CD8-positive, alpha-beta memory T cell (primary cell): Measurements from ENCODE around the gene RABGAP1L. TPM values are rescaled to one million over a fixed set of nuclear protein-coding genes. Genes with fewer than 3 reads are reported as not detected.

ENCODE experiments used
- CTCF ChIA-PET: fragments of 350-600 bp; sonication (Branson Sonifier 250); formaldehyde crosslinking; loops from one replicate; lab custom pipeline; 2021; ENCODE audit warnings: antibody characterized with exemption; lab: Charles Lee
- POLR2A ChIA-PET: fragments of 350-600 bp; sonication (Branson Sonifier 250); formaldehyde crosslinking; loops from one replicate; lab custom pipeline; 2021; ENCODE audit warnings: antibody characterized with exemption; lab: Charles Lee
- DNase-seq, 5 donors: peaks; one replicate each; pipeline versions ENCODE4 v3.0.0 to v3.0.0-alpha.2; 2020 to 2022; ENCODE audit warnings: mixed read lengths in 1 of 5
- H3K27ac ChIP-seq: one replicate; pipeline ENCODE4 v1.7.0; 2013; ENCODE audit warnings: low read depth, mild to moderate bottlenecking, low read length, moderate library complexity
- H3K27me3 ChIP-seq: 2 replicates; pipeline ENCODE4 v1.7.0; 2013; ENCODE audit warnings: low read length, mild to moderate bottlenecking; ENCODE audit not compliant: insufficient read depth, poor library complexity, severe bottlenecking
- H3K36me3 ChIP-seq: 2 replicates; pipeline ENCODE4 v1.7.0; 2013; ENCODE audit warnings: mild to moderate bottlenecking, low read length, moderate library complexity; ENCODE audit not compliant: insufficient read depth
- H3K4me1 ChIP-seq: 2 replicates; pipeline ENCODE4 v1.7.0; 2013; ENCODE audit warnings: mild to moderate bottlenecking, low read length, moderate library complexity; ENCODE audit not compliant: insufficient read depth
- H3K4me3 ChIP-seq: 2 replicates; pipeline ENCODE4 v1.7.0; 2013; ENCODE audit warnings: mild to moderate bottlenecking, low read length
- H3K9me3 ChIP-seq: 2 replicates; pipeline ENCODE4 v1.7.0; 2013; ENCODE audit warnings: mild to moderate bottlenecking, low read length
- H3K27ac Mint-ChIP-seq, 8 donors: one replicate each; pipeline ENCODE4 v1.8.0; 2020 to 2021; ENCODE audit warnings: mixed read lengths in 8 of 8, mild to moderate bottlenecking in 6 of 8, inconsistent platforms in 3 of 8, moderate library complexity in 3 of 8
- H3K27me3 Mint-ChIP-seq, 2 donors: one replicate each; pipeline ENCODE4 v1.8.0; 2020 to 2021; ENCODE audit warnings: mixed read lengths in 2 of 2, mild to moderate bottlenecking in 1 of 2, moderate library complexity in 1 of 2
- H3K36me3 Mint-ChIP-seq, 3 donors: one replicate each; pipeline ENCODE4 v1.8.0; 2020 to 2021; ENCODE audit warnings: mixed read lengths in 3 of 3, inconsistent platforms in 1 of 3, mild to moderate bottlenecking in 1 of 3
- H3K4me1 Mint-ChIP-seq, 3 donors: one replicate each; pipeline ENCODE4 v1.8.0; 2020 to 2021; ENCODE audit warnings: mixed read lengths in 3 of 3, inconsistent platforms in 1 of 3, mild to moderate bottlenecking in 1 of 3
- H3K4me3 Mint-ChIP-seq, 7 donors: one replicate each; pipeline ENCODE4 v1.8.0; 2020 to 2021; ENCODE audit warnings: mixed read lengths in 7 of 7, mild to moderate bottlenecking in 6 of 7, moderate library complexity in 4 of 7, inconsistent platforms in 2 of 7
- H3K9me3 Mint-ChIP-seq, 5 donors: one replicate each; pipeline ENCODE4 v1.8.0; 2020 to 2022; ENCODE audit warnings: mixed read lengths in 5 of 5, mild to moderate bottlenecking in 3 of 5, moderate library complexity in 2 of 5, inconsistent platforms in 1 of 5
- polyA plus RNA-seq: library from polyadenylated mRNA; unstranded; fragments of 300-500 nt; fragmentation: Illumina TruSeq; gene quantifications from one replicate; pipeline ENCODE4 v1.2.3, GENCODE V29; 2021
- total RNA-seq, 2 experiments: library from RNA; stranded (reverse); gene quantifications; one replicate each; pipeline ENCODE4 v1.2.3, GENCODE V29; 2021

The RABGAP1L gene
- total and polyA plus RNA-seq, 3 experiments from 2014 or later: 41.7 to 78.5 (median 42.7) TPM

DNA sequence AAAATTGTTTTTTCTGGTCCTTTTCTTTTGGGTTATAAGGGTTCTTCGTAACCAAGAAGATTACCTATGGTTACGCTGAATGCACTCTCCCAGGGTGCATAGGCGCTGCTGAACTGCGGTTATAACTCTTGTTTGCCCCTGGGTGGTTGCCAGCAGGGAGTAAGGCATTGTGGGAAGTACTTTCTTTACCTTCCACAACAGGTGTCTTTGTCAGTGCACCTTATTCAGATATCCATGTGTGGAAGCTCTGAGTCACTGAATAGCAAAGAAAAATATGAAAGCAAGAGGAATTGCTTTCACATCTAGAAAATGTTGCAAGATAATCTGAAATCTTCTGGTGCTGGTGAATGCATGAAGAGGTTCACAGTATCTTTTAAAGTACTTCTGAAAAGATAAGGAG is 716.0 kb downstream of the RABGAP1L start:
- POLR2A ChIA-PET: no interaction called here
- peak in 2 of 5 donors; percentile 3 to 32 for DNase-seq
- CTCF ChIA-PET: no interaction called here
- H3K4me1 Mint-ChIP-seq: peaks cover 16 to 36% (median 27%) of the 10 kb centered on the region in 3 donors
- H3K36me3 ChIP-seq: no peaks in the 10 kb centered on the region
- H3K4me1 ChIP-seq: peaks cover 7% of the 10 kb centered on the region
- no peak overlapping the region for H3K4me3 ChIP-seq
- H3K27me3 ChIP-seq: no peaks in the 10 kb centered on the region
- no peaks in the 10 kb centered on the region for H3K9me3 Mint-ChIP-seq
- H3K27ac Mint-ChIP-seq: peak overlapping the region in 3 of 8 donors; percentile 9 to 42 (median 18)
- no peaks in the 10 kb centered on the region for H3K9me3 ChIP-seq
- H3K27ac ChIP-seq: no peak overlapping the region
- peak overlapping the region in 5 of 7 donors; percentile 6 to 59 (median 43) for H3K4me3 Mint-ChIP-seq
- H3K36me3 Mint-ChIP-seq: peaks cover 0 to 3% (median 1%) of the 10 kb centered on the region in 3 donors
- no peaks in the 10 kb centered on the region for H3K27me3 Mint-ChIP-seq

- no peak overlapping the region for H3K4me3 ChIP-seq
Measured at GRCh38 chr1:174877208-174877673, 717.9 kb downstream of the RABGAP1L start.

DNA sequence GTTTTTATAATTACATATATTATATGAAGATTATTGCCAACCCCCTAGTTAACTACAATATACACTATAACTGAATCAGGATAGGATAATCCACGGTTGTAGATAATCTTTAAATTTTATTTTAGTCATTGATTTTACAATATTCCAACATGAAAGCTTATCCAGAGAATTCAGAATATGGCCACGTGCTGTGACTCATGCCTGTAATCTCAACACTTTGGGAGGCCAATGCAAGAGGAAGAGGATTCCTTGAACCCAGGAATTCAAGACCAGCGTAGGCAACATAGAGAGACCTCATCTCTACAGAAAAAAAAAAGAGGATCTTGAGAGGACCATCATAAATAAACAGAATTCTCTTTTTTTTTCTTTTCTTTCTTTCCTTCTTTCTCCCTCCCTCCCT is 720.9 kb downstream of the RABGAP1L start:
- no peak overlapping the region for H3K27ac Mint-ChIP-seq
- POLR2A ChIA-PET: interaction anchor here (0.6 kb wide), 1 partner anchor 46 kb away, joined by 4 read pairs; no protein-coding TSS in a partner anchor
- H3K9me3 Mint-ChIP-seq: no peaks in the 10 kb centered on the region
- no peak overlapping the region for H3K4me3 Mint-ChIP-seq
- Histone ChIP-seq H3K9me3 (no peaks in the 10 kb centered on the region), H3K36me3 (no peaks in the 10 kb centered on the region), H3K4me3 (no peak overlapping the region), H3K27me3 (no peaks in the 10 kb centered on the region), H3K4me1 (peaks cover 7% of the 10 kb centered on the region), H3K27ac (no peak overlapping the region)
- no peaks in the 10 kb centered on the region for H3K27me3 Mint-ChIP-seq
- peaks cover 0 to 9% (median 6%) of the 10 kb centered on the region in 3 donors for H3K36me3 Mint-ChIP-seq
- no peak for DNase-seq
- CTCF ChIA-PET: no interaction called here
- H3K4me1 Mint-ChIP-seq: peaks cover 11 to 21% (median 17%) of the 10 kb centered on the region in 3 donors

More at GRCh38 chr1:174877208-174877673, 717.9 kb downstream of the RABGAP1L start:
- no peak for DNase-seq
- peaks cover 7% of the 10 kb centered on the region for H3K4me1 ChIP-seq
- H3K27me3 ChIP-seq: no peaks in the 10 kb centered on the region
- peaks cover 0 to 7% (median 3%) of the 10 kb centered on the region in 3 donors for H3K36me3 Mint-ChIP-seq
- H3K9me3 ChIP-seq: no peaks in the 10 kb centered on the region
- no peaks in the 10 kb centered on the region for H3K27me3 Mint-ChIP-seq
- no peaks in the 10 kb centered on the region for H3K9me3 Mint-ChIP-seq
- peaks cover 11 to 31% (median 21%) of the 10 kb centered on the region in 3 donors for H3K4me1 Mint-ChIP-seq
- POLR2A ChIA-PET: no interaction called here
- CTCF ChIA-PET: no interaction called here
- H3K27ac ChIP-seq: peak overlapping the region; percentile 2
- no peaks in the 10 kb centered on the region for H3K36me3 ChIP-seq
- peak overlapping the region; percentile 6 to 70 (median 50) for H3K4me3 Mint-ChIP-seq
- peak overlapping the region in 4 of 8 donors; percentile 5 to 79 (median 70) for H3K27ac Mint-ChIP-seq

DNA sequence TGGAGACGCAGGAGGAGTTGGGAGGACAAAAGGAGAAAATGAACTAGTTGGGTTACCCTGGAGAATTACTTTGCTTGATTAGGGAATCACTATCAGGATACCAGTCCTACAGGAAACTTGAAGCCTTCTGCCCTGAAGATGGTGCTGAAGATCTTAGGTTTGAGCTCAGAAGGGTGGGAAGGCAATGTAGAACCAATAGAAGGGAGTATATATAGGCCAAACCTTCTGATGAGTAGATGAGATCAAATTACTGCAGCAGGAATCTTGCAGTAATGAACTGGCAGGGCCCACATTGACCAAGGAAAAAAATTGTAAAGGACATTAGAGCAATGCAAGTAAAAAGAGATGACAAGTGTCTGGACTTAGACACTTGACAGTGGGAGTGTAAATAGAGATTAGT is 724.1 kb downstream of the RABGAP1L start:
- ChIA-PET CTCF (interaction anchor here (0.8 to 1.5 kb wide), 3 partner anchors 95 to 102 kb away, joined by 3 to 4 read pairs (median 3); no protein-coding TSS in a partner anchor), POLR2A (interaction anchor here (1.3 kb wide), 1 partner anchor 116 kb away, joined by 5 read pairs; the partner anchor contains the start of gene CACYBP)
- Mint-ChIP-seq H3K27me3 (no peaks in the 10 kb centered on the region), H3K27ac (peak overlapping the region in 4 of 8 donors; percentile 18 to 41 (median 24)), H3K4me1 (peaks cover 4 to 10% (median 7%) of the 10 kb centered on the region in 3 donors), H3K9me3 (no peaks in the 10 kb centered on the region), H3K4me3 (no peak overlapping the region), H3K36me3 (peaks cover 0 to 17% (median 9%) of the 10 kb centered on the region in 3 donors)
- Histone ChIP-seq H3K4me3 (no peak overlapping the region), H3K9me3 (no peaks in the 10 kb centered on the region), H3K36me3 (no peaks in the 10 kb centered on the region), H3K4me1 (no peaks in the 10 kb centered on the region), H3K27me3 (no peaks in the 10 kb centered on the region), H3K27ac (no peak overlapping the region)
- peak in 1 of 5 donors; percentile 18 for DNase-seq

- Histone ChIP-seq H3K4me3 (no peak overlapping the region), H3K4me1 (no peaks in the 10 kb centered on the region), H3K27me3 (no peaks in the 10 kb centered on the region), H3K9me3 (no peaks in the 10 kb centered on the region), H3K36me3 (no peaks in the 10 kb centered on the region), H3K27ac (no peak overlapping the region)
- CTCF ChIA-PET: no interaction called here
- Mint-ChIP-seq H3K9me3 (no peaks in the 10 kb centered on the region), H3K27ac (peak overlapping the region in 2 of 8 donors; percentile 27 to 35), H3K4me1 (peaks cover 4 to 10% (median 7%) of the 10 kb centered on the region in 3 donors), H3K27me3 (no peaks in the 10 kb centered on the region), H3K4me3 (no peak overlapping the region), H3K36me3 (peaks cover 0 to 17% (median 9%) of the 10 kb centered on the region in 3 donors)
- POLR2A ChIA-PET: interaction anchor here (1.3 kb wide), 1 partner anchor 115 kb away, joined by 5 read pairs; the partner anchor contains the start of gene CACYBP
- DNase-seq: no peak
Measured at GRCh38 chr1:174884038-174884437, 724.7 kb downstream of the RABGAP1L start.

DNA sequence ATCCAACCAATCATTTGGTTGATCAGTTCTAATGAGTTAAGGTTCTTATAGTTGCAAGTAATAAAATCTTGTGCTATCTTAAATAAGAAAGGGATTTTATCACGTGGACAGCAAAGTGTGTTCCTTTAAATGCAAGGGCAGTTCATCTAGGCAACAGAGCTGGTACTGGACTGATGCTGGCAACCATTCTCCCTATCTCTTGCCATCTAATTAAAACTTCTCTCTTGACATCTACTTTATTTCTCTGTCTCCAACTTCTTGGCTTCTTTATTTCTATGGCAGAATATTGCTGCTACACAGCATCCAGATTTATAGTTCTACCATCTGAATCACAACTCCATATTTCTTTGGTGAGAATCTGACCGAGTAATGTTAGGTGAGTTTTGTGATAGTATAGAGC is 725.2 kb downstream of the RABGAP1L start:
- Mint-ChIP-seq H3K27ac (no peak overlapping the region), H3K9me3 (no peaks in the 10 kb centered on the region), H3K27me3 (no peaks in the 10 kb centered on the region), H3K36me3 (peaks cover 0 to 14% (median 9%) of the 10 kb centered on the region in 3 donors), H3K4me3 (no peak overlapping the region), H3K4me1 (peaks cover 4 to 10% (median 7%) of the 10 kb centered on the region in 3 donors)
- no peak overlapping the region for H3K4me3 ChIP-seq
- no peaks in the 10 kb centered on the region for H3K4me1 ChIP-seq
- H3K27ac ChIP-seq: no peak overlapping the region
- no peaks in the 10 kb centered on the region for H3K9me3 ChIP-seq
- H3K27me3 ChIP-seq: no peaks in the 10 kb centered on the region
- H3K36me3 ChIP-seq: no peaks in the 10 kb centered on the region
- ChIA-PET POLR2A (interaction anchor here (0.7 kb wide), 1 partner anchor 82 kb away, joined by 6 read pairs; no protein-coding TSS in a partner anchor), CTCF (interaction anchor here (1.5 kb wide), 1 partner anchor 98 kb away, joined by 5 read pairs; no protein-coding TSS in a partner anchor)
- DNase-seq: no peak

- peaks cover 0 to 1% of the 10 kb centered on the region in 2 donors for H3K27me3 Mint-ChIP-seq
- CTCF ChIA-PET: no interaction called here
- Histone ChIP-seq H3K4me1 (peaks cover 9% of the 10 kb centered on the region), H3K4me3 (no peak overlapping the region), H3K27me3 (no peaks in the 10 kb centered on the region), H3K27ac (no peak overlapping the region), H3K36me3 (no peaks in the 10 kb centered on the region), H3K9me3 (no peaks in the 10 kb centered on the region)
- H3K27ac Mint-ChIP-seq: peak overlapping the region in 1 of 8 donors; percentile 46
- peaks cover 4 to 7% (median 7%) of the 10 kb centered on the region in 3 donors for H3K4me1 Mint-ChIP-seq
- no peak overlapping the region for H3K4me3 Mint-ChIP-seq
- no peaks in the 10 kb centered on the region for H3K9me3 Mint-ChIP-seq
- H3K36me3 Mint-ChIP-seq: peaks cover 7 to 27% (median 7%) of the 10 kb centered on the region in 3 donors
- no peak for DNase-seq
- POLR2A ChIA-PET: no interaction called here
Measured at GRCh38 chr1:174890024-174890423, 730.7 kb downstream of the RABGAP1L start.

DNA sequence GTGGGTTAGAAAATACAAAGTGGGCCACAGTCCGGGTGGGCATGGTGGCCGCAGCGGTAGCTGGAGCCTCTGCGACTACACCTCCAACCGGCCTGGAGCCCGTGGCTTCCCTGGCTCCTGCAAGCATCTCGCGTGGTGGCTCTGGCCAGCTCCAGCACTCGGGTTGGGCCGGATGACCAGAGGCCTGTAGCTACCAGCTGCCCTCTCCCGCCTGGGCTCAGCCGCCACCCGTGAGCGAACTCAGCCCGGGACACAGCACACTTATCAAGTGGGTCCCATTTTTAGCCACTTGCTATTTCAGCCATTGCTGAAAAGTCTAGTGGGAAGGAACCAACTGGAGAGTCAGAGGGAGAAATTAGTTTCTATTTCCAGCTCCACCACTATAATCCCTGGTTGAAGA is 732.7 kb downstream of the RABGAP1L start:
- Mint-ChIP-seq H3K27ac (no peak overlapping the region), H3K9me3 (peaks cover 0 to 1% (median 0%) of the 10 kb centered on the region in 5 donors), H3K4me1 (peaks cover 4 to 7% (median 7%) of the 10 kb centered on the region in 3 donors), H3K4me3 (no peak overlapping the region), H3K36me3 (peaks cover 6 to 21% (median 8%) of the 10 kb centered on the region in 3 donors), H3K27me3 (peaks cover 0 to 1% of the 10 kb centered on the region in 2 donors)
- Histone ChIP-seq H3K27me3 (no peaks in the 10 kb centered on the region), H3K27ac (no peak overlapping the region), H3K4me3 (no peak overlapping the region), H3K4me1 (peaks cover 9% of the 10 kb centered on the region), H3K36me3 (no peaks in the 10 kb centered on the region), H3K9me3 (no peaks in the 10 kb centered on the region)
- ChIA-PET CTCF (no interaction called here), POLR2A (interaction anchor here (0.5 kb wide), 1 partner anchor 13 kb away, joined by 4 read pairs; no protein-coding TSS in a partner anchor)
- DNase-seq: no peak
